Right lobe of liver (tissue), 4 donors: ENCODE data around the gene SYPL2.

Experiments
- CTCF ChIP-seq, 4 donors: fragments of 200-600 bp in 3 of 4; fragments of 450-650 bp in 1 of 4; IDR thresholded peaks; one replicate each; pipeline versions ENCODE4 v1.5.1 to v1.8.0; 2016 to 2022; ENCODE audit warnings: antibody characterized with exemption in 4 of 4, mild to moderate bottlenecking in 2 of 4
- POLR2A ChIP-seq: fragments of 450-650 bp; IDR thresholded peaks from one replicate; pipeline ENCODE4 v1.6.1; 2017; ENCODE audit warnings: antibody characterized with exemption, mild to moderate bottlenecking
- donor health status: DM: no; HTN: no; CAD: no.
- donor health status: DM: no; HTN: no; CAD: no.
- donor health status: DM: no; HTN: yes; CAD: no.

GRCh38 chr1:109504974-109505373 lies 38.6 kb downstream of the SYPL2 start:
- TF ChIP-seq CTCF (IDR thresholded peaks at IDR 0.05) (no peak), POLR2A (no peak)
